IPS-18a (cell line): ENCODE measurements around the gene COX17.

ENCODE experiments used
- H3K27ac ChIP-seq: one replicate; pipeline ENCODE4 v1.5.1; 2013; ENCODE audit warnings: low read length
- H3K27me3 ChIP-seq: one replicate; pipeline ENCODE4 v1.6.1; 2013; ENCODE audit warnings: mild to moderate bottlenecking, low read length; ENCODE audit not compliant: control insufficient read depth, insufficient read depth
- H3K36me3 ChIP-seq: one replicate; pipeline ENCODE4 v1.6.1; 2013; ENCODE audit warnings: low read depth, low read length; ENCODE audit not compliant: control insufficient read depth
- H3K4me1 ChIP-seq: one replicate; pipeline ENCODE4 v1.6.1; 2013; ENCODE audit warnings: low read depth, low read length; ENCODE audit not compliant: control insufficient read depth
- H3K4me3 ChIP-seq: one replicate; pipeline ENCODE4 v1.5.1; 2013; ENCODE audit warnings: low read length
- H3K9ac ChIP-seq: one replicate; pipeline ENCODE4 v1.6.1; 2013; ENCODE audit warnings: mild to moderate bottlenecking, low read length, moderate library complexity
- H3K9me3 ChIP-seq: one replicate; pipeline ENCODE4 v1.6.1; 2013; ENCODE audit warnings: low read depth, low read length; ENCODE audit not compliant: control insufficient read depth

The COX17 gene, protein sequence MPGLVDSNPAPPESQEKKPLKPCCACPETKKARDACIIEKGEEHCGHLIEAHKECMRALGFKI

GRCh38 chr3:119676771-119677640 is at the start of gene COX17:
Gene COX17, minus strand, starts transcription at chr3:119677406. Its CDS starts 96 bp downstream, at chr3:119677310.
- H3K36me3 ChIP-seq, result peaks cover 23% of the 10 kb centered on the region
- H3K9ac ChIP-seq, result peak within 1 kb of the TSS; percentile 68
- H3K4me3 ChIP-seq, result peak within 1 kb of the TSS; percentile 81
- peaks cover 8% of the 10 kb centered on the region for H3K4me1 ChIP-seq
- H3K27ac ChIP-seq, result peak within 1 kb of the TSS; percentile 69
- H3K27me3 ChIP-seq, result no peaks in the 10 kb centered on the region
- no peaks in the 10 kb centered on the region for H3K9me3 ChIP-seq

- Histone ChIP-seq H3K9ac (no peak overlapping the region), H3K36me3 (no peaks in the 10 kb centered on the region), H3K4me3 (no peak overlapping the region), H3K9me3 (no peaks in the 10 kb centered on the region), H3K27ac (no peak overlapping the region), H3K4me1 (no peaks in the 10 kb centered on the region), H3K27me3 (no peaks in the 10 kb centered on the region)
Observed at GRCh38 chr3:119726909-119727308, 49.7 kb upstream of the COX17 start.

DNA sequence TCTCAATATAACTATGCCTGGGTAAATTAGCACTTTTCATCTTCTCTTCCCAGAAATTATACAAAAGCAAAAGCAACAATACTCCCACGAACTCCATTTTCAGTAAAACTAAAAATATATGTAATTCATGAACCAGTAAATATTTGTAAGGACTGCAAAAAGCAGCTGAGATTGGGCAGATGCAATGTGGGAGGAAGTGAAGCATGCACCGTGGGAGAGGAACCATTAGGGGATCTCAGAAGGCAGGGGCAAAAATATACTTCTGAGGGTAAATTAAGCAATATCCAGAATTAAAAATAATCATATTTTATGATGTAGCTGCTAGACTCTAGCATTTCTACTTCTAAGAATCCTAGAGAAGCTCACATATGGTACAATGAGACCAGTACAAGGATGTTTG is 45.8 kb upstream of the COX17 start:
- no peaks in the 10 kb centered on the region for H3K4me1 ChIP-seq
- H3K9me3 ChIP-seq, result no peaks in the 10 kb centered on the region
- no peaks in the 10 kb centered on the region for H3K36me3 ChIP-seq
- no peaks in the 10 kb centered on the region for H3K27me3 ChIP-seq
- H3K4me3 ChIP-seq, result no peak overlapping the region
- H3K27ac ChIP-seq, result no peak overlapping the region
- no peak overlapping the region for H3K9ac ChIP-seq

DNA sequence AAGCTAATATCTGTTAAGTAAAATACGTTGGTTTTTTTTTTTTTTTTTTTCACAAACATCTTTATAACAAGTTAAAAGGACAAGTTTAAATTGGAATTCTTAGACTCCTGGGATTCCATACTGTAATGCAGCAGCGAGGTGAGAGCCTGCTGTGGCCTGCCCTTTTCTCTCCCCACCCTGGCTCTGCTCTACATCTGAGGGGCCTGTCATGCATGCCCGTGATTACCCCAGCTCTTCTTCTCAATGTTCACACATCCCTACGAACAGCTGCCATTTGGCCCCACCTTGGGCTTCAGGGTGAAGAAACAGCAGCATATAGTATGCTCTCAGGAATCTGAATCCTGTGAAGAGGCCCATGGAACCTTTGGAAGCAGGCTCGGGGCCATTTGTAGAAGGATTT is 40.3 kb upstream of the COX17 start:
- H3K36me3 ChIP-seq, result no peaks in the 10 kb centered on the region
- no peak overlapping the region for H3K9ac ChIP-seq
- no peaks in the 10 kb centered on the region for H3K9me3 ChIP-seq
- no peaks in the 10 kb centered on the region for H3K27me3 ChIP-seq
- no peak overlapping the region for H3K4me3 ChIP-seq
- H3K4me1 ChIP-seq, result no peaks in the 10 kb centered on the region
- no peak overlapping the region for H3K27ac ChIP-seq

DNA sequence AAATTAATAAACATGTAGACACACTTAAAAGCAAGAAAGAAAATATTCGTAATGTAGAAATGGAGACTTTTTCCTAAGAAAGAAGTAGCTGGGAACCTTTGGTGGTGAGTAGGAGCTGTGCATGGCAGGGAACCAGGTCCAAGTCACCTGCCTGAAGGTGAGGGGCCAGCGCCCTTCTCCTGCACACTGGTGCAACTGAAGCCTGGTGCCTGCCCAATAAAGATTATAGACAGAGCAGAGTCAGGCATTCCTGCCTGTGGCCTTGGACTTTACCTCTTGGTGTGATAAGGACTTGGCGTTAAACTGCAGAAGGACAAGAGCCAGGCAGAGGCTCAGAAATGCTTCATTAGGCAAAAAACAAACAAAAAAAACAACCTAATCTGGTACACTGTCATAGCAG is 39.8 kb upstream of the COX17 start:
- H3K4me3 ChIP-seq, result no peak overlapping the region
- H3K36me3 ChIP-seq, result no peaks in the 10 kb centered on the region
- H3K4me1 ChIP-seq, result no peaks in the 10 kb centered on the region
- no peaks in the 10 kb centered on the region for H3K9me3 ChIP-seq
- H3K9ac ChIP-seq, result no peak overlapping the region
- no peaks in the 10 kb centered on the region for H3K27me3 ChIP-seq
- no peak overlapping the region for H3K27ac ChIP-seq

GRCh38 chr3:119715105-119715504 is 37.9 kb upstream of the COX17 start:
- no peaks in the 10 kb centered on the region for H3K9me3 ChIP-seq
- H3K27ac ChIP-seq, result no peak overlapping the region
- no peak overlapping the region for H3K4me3 ChIP-seq
- no peaks in the 10 kb centered on the region for H3K36me3 ChIP-seq
- no peaks in the 10 kb centered on the region for H3K4me1 ChIP-seq
- no peak overlapping the region for H3K9ac ChIP-seq
- H3K27me3 ChIP-seq, result no peaks in the 10 kb centered on the region

GRCh38 chr3:119703820-119704531 is 26.8 kb upstream of the COX17 start:
- Histone ChIP-seq H3K4me1 (peaks cover 15% of the 10 kb centered on the region), H3K36me3 (no peaks in the 10 kb centered on the region), H3K27ac (no peak overlapping the region), H3K4me3 (peak overlapping the region; percentile 90), H3K27me3 (peaks cover 13% of the 10 kb centered on the region), H3K9me3 (no peaks in the 10 kb centered on the region), H3K9ac (peak overlapping the region; percentile 69)

GRCh38 chr3:119702530-119703527 is 25.6 kb upstream of the COX17 start, which contains the start of gene CFAP91:
Gene CFAP91, plus strand, starts transcription at chr3:119703022. Its CDS starts 77 bp downstream, at chr3:119703099.
- Histone ChIP-seq H3K9ac (peak within 1 kb of the TSS; percentile 69), H3K9me3 (no peaks in the 10 kb centered on the region), H3K4me1 (peaks cover 15% of the 10 kb centered on the region), H3K4me3 (peak within 1 kb of the TSS; percentile 90), H3K36me3 (no peaks in the 10 kb centered on the region), H3K27me3 (peaks cover 13% of the 10 kb centered on the region), H3K27ac (peak within 1 kb of the TSS; percentile 43)

GRCh38 chr3:119700920-119701734 is 23.9 kb upstream of the COX17 start:
- H3K9ac ChIP-seq, result no peak overlapping the region
- no peak overlapping the region for H3K27ac ChIP-seq
- H3K4me1 ChIP-seq, result peaks cover 15% of the 10 kb centered on the region
- H3K9me3 ChIP-seq, result no peaks in the 10 kb centered on the region
- H3K36me3 ChIP-seq, result no peaks in the 10 kb centered on the region
- no peak overlapping the region for H3K4me3 ChIP-seq
- H3K27me3 ChIP-seq, result peaks cover 13% of the 10 kb centered on the region

DNA sequence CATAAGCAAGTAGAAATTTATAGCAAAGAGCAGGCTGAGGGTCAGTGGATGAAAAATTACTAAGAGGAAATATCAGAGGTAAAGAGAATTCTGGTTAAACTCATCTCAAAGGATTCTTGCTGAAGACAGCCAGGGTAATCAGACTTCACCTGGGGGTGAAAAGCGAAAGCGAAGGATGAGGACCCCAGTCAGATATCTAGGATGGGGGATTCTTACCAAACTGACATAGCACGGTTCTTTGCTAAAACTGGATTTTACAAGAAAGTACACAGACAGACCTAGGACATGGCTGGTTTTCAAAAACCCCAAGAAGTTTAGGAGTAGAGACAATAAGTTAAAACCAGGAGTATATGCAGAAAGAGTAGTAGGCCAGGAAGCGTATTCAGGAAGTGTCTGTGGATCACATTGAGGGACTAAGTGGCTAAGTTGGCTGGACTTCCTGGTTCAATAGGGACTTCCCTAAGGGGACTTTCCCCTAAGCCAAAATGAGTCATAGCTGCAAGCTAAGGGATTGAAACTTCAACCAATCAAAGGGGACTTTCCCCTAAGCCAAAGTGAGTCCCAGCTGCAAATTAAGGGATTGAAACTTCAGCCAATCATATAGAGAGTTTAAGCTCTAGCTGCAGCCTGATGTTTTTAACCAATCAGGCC is 23.2 kb upstream of the COX17 start:
- peaks cover 15% of the 10 kb centered on the region for H3K4me1 ChIP-seq
- H3K4me3 ChIP-seq, result no peak overlapping the region
- H3K9ac ChIP-seq, result no peak overlapping the region
- no peaks in the 10 kb centered on the region for H3K9me3 ChIP-seq
- no peaks in the 10 kb centered on the region for H3K36me3 ChIP-seq
- H3K27ac ChIP-seq, result no peak overlapping the region
- peaks cover 13% of the 10 kb centered on the region for H3K27me3 ChIP-seq
